ENCODE measurements around the gene TUBA8.
"Not testable (repeated sequence)": the region's sequence is repeated elsewhere in the genome, so short reads cannot be mapped to it uniquely, and the experiment has no call there.

TUBA8 gene

DNA sequence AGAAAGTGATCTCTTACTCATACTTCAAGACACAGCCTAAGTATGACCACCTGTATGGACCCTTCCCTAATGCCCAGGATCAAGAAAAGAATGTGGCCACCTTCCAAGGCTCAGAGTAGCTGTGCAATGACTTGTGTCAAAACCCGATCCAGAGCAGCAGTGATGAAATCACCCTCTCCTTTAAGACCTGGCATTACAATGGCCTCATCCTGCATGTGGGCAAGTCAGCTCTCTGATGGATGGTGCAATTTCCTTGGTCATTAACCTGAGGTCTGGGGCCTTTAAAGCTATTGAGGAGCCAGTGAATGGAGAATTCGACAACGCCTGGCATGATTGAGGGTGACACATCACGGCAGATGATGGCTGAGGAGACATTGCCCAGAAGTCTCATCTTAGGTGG, 9.1 kb upstream of the TUBA8 start:
- Histone ChIP-seq H3K27ac (ENCODE audit: low read depth, low read length, poor library complexity, severe bottlenecking) (no peak overlapping the region), H2AFZ (ENCODE audit: low read length) (no peak overlapping the region), H3F3A (ENCODE audit: insufficient read depth, low read length) (no peaks in the 10 kb centered on the region), H3K27me3 (ENCODE audit: insufficient read depth, low read length) (no peaks in the 10 kb centered on the region), H3K9me3 (ENCODE audit: low read length) (no peaks in the 10 kb centered on the region), H3K4me1 (ENCODE audit: insufficient read depth, low read length, severe bottlenecking) (no peaks in the 10 kb centered on the region), H3K36me3 (ENCODE audit: insufficient read depth, low read length) (peaks cover 17% of the 10 kb centered on the region; the same call in 1 of the 2 replicates), H3K4me2 (ENCODE audit: low read length) (no peak overlapping the region), H3K4me3 (ENCODE audit: low read depth, low read length, poor library complexity, severe bottlenecking) (no peak overlapping the region), H3K9ac (ENCODE audit: low read length) (no peak overlapping the region), H3K79me2 (ENCODE audit: insufficient read depth, low read length) (no peaks in the 10 kb centered on the region), H4K20me1 (ENCODE audit: insufficient read depth, low read length) (no peaks in the 10 kb centered on the region), H3K9me2 (ENCODE audit: low read depth, low read length) (no peaks in the 10 kb centered on the region)
- no peak for TF ChIP-seq EZH2 (IDR thresholded peaks at IDR 0.05; ENCODE audit: borderline replicate concordance, low read length)
- no peak for TF ChIP-seq CTCF (IDR thresholded peaks at IDR 0.05; ENCODE audit: low read length)

GRCh38 chr22:18103527-18104269, 6.9 kb upstream of the TUBA8 start:
- Histone ChIP-seq H3K9me2 (ENCODE audit: low read depth, low read length) (no peaks in the 10 kb centered on the region), H4K20me1 (ENCODE audit: insufficient read depth, low read length) (no peaks in the 10 kb centered on the region), H3F3A (ENCODE audit: insufficient read depth, low read length) (no peaks in the 10 kb centered on the region), H3K4me3 (ENCODE audit: low read depth, low read length, poor library complexity, severe bottlenecking) (no peak overlapping the region), H2AFZ (ENCODE audit: low read length) (no peak overlapping the region), H3K27ac (ENCODE audit: low read depth, low read length, poor library complexity, severe bottlenecking) (no peak overlapping the region), H3K27me3 (ENCODE audit: insufficient read depth, low read length) (no peaks in the 10 kb centered on the region; the same call in 1 of the 2 replicates), H3K9ac (ENCODE audit: low read length) (no peak overlapping the region), H3K36me3 (ENCODE audit: insufficient read depth, low read length) (peaks cover 17% of the 10 kb centered on the region; the same call in 1 of the 2 replicates), H3K4me1 (ENCODE audit: insufficient read depth, low read length, severe bottlenecking) (no peaks in the 10 kb centered on the region), H3K9me3 (ENCODE audit: low read length) (no peaks in the 10 kb centered on the region), H3K4me2 (ENCODE audit: low read length) (no peak overlapping the region), H3K79me2 (ENCODE audit: insufficient read depth, low read length) (no peaks in the 10 kb centered on the region)
- no peak for TF ChIP-seq EZH2 (IDR thresholded peaks at IDR 0.05; ENCODE audit: borderline replicate concordance, low read length)
- TF ChIP-seq CTCF (IDR thresholded peaks at IDR 0.05; ENCODE audit: low read length): no peak

DNA sequence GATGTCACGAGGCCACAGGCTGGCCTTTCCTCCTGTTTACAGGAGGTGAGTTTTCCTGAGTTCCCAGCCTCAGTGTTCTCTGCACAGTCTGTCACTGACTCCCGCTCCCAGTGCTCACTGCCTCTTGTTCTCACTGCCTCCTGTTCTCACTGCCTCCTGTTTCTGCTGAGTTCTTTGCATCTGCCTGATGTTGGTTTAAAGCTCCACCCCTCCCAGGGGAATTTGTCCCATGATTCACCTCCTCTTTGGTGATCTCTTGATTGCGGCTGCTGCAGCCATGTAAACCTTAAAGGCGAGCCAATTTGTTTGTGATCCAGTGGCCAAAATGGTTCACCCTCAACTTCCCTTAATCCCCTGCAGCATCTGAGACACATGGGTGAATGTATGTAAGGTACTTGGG, 6.0 kb upstream of the TUBA8 start:
- Histone ChIP-seq H3K27ac (ENCODE audit: low read depth, low read length, poor library complexity, severe bottlenecking) (no peak overlapping the region), H2AFZ (ENCODE audit: low read length) (no peak overlapping the region), H3K79me2 (ENCODE audit: insufficient read depth, low read length) (no peaks in the 10 kb centered on the region), H3K4me1 (ENCODE audit: insufficient read depth, low read length, severe bottlenecking) (no peaks in the 10 kb centered on the region), H3K9me3 (ENCODE audit: low read length) (no peaks in the 10 kb centered on the region), H4K20me1 (ENCODE audit: insufficient read depth, low read length) (no peaks in the 10 kb centered on the region), H3K9ac (ENCODE audit: low read length) (no peak overlapping the region), H3K36me3 (ENCODE audit: insufficient read depth, low read length) (peaks cover 15% of the 10 kb centered on the region; the same call in 1 of the 2 replicates), H3K4me2 (ENCODE audit: low read length) (no peak overlapping the region), H3F3A (ENCODE audit: insufficient read depth, low read length) (no peaks in the 10 kb centered on the region), H3K27me3 (ENCODE audit: insufficient read depth, low read length) (no peaks in the 10 kb centered on the region; the same call in 1 of the 2 replicates), H3K4me3 (ENCODE audit: low read depth, low read length, poor library complexity, severe bottlenecking) (no peak overlapping the region), H3K9me2 (ENCODE audit: low read depth, low read length) (no peaks in the 10 kb centered on the region)
- no peak for TF ChIP-seq EZH2 (IDR thresholded peaks at IDR 0.05; ENCODE audit: borderline replicate concordance, low read length)
- TF ChIP-seq CTCF (IDR thresholded peaks at IDR 0.05; ENCODE audit: low read length): no peak

DNA sequence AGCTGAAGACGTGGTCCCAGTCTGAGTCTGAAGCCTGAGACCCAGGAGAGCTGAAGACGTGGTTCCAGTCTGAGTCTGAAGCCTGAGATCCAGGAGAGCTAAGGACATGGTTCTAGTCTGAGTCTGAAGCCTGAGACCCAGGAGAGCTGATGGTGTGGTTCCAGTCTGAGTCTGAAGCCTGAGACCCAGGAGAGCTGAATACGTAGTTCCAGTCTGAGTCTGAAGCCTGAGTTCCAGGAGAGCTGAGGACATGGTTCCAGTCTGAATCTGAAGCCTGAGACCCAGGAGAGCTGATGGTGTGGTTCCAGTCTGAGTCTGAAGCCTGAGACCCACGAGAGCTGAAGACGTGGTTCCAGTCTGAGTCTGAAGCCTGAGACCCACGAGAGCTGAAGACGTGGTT, 4.6 kb upstream of the TUBA8 start:
- not testable (repeated sequence) for H3K9me3 ChIP-seq (ENCODE audit: low read length); H3K9me2 ChIP-seq (ENCODE audit: low read depth, low read length); H3K4me3 ChIP-seq (ENCODE audit: low read depth, low read length, poor library complexity, severe bottlenecking); H3K4me2 ChIP-seq (ENCODE audit: low read length); H3K9ac ChIP-seq (ENCODE audit: low read length); H3K27me3 ChIP-seq (ENCODE audit: insufficient read depth, low read length); H3K36me3 ChIP-seq (ENCODE audit: insufficient read depth, low read length); H3K4me1 ChIP-seq (ENCODE audit: insufficient read depth, low read length, severe bottlenecking); H3K79me2 ChIP-seq (ENCODE audit: insufficient read depth, low read length); H4K20me1 ChIP-seq (ENCODE audit: insufficient read depth, low read length); H2AFZ ChIP-seq (ENCODE audit: low read length); H3K27ac ChIP-seq (ENCODE audit: low read depth, low read length, poor library complexity, severe bottlenecking); H3F3A ChIP-seq (ENCODE audit: insufficient read depth, low read length)

- not testable (repeated sequence) for H3K9ac ChIP-seq (ENCODE audit: low read length); H3K79me2 ChIP-seq (ENCODE audit: insufficient read depth, low read length); H3K4me1 ChIP-seq (ENCODE audit: insufficient read depth, low read length, severe bottlenecking); H3K9me3 ChIP-seq (ENCODE audit: low read length); H3K27ac ChIP-seq (ENCODE audit: low read depth, low read length, poor library complexity, severe bottlenecking); H3K9me2 ChIP-seq (ENCODE audit: low read depth, low read length); H3K4me2 ChIP-seq (ENCODE audit: low read length); H2AFZ ChIP-seq (ENCODE audit: low read length); H3K36me3 ChIP-seq (ENCODE audit: insufficient read depth, low read length); H4K20me1 ChIP-seq (ENCODE audit: insufficient read depth, low read length); H3K27me3 ChIP-seq (ENCODE audit: insufficient read depth, low read length); H3K4me3 ChIP-seq (ENCODE audit: low read depth, low read length, poor library complexity, severe bottlenecking); H3F3A ChIP-seq (ENCODE audit: insufficient read depth, low read length)
These were observed 3.9 kb upstream of the TUBA8 start for GRCh38 chr22:18106550-18107341.
